ENCODE measurements around the gene HOXC10. TPM values are rescaled to one million over a fixed set of nuclear protein-coding genes. Genes with fewer than 3 reads are reported as not detected.

HOXC10 gene
- total RNA-seq, 2 experiments from 2014 or later = not detected

Small RNA genes within 50 kb of the gene (microRNA-seq; reads per million reads assigned to microRNA genes)
- gene MIR196A2 (ENCODE audit: borderline microRNAs expressed, borderline replicate concordance) (not detected), gene MIR615 (ENCODE audit: borderline microRNAs expressed, borderline replicate concordance) (not detected)

Other genes with a start within 250 kb of the HOXC10 start
- not detected for gene CISTR, start 233.2 kb upstream of the HOXC10 start, total RNA-seq
- gene HOXC13, start 46.3 kb upstream of the HOXC10 start, total RNA-seq = not detected
- not detected for gene HOXC12, start 30.2 kb upstream of the HOXC10 start, total RNA-seq
- not detected for gene HOXC11, start 12.0 kb upstream of the HOXC10 start, total RNA-seq
- gene HOTAIR, start 10.2 kb upstream of the HOXC10 start, total RNA-seq = not detected
- not detected for gene HOXC9, start 15.0 kb downstream of the HOXC10 start, total RNA-seq
- not detected for gene HOXC8, start 23.8 kb downstream of the HOXC10 start, total RNA-seq
- not detected for gene HOXC6, start 43.3 kb downstream of the HOXC10 start, total RNA-seq
- gene HOXC5, start 47.9 kb downstream of the HOXC10 start, total RNA-seq = not detected
- not detected for gene HOXC4, start 68.7 kb downstream of the HOXC10 start, total RNA-seq
- gene SMUG1, start 203.8 kb downstream of the HOXC10 start, total RNA-seq = 10 to 100 TPM; 24.3 to 27.8 TPM

Data from activated CD4-positive, alpha-beta T cell treated with anti-CD3 and anti-CD28 coated beads, Interleukin-2, amount 10 ng/mL, durations not matched to agents 7 days and 5 days (primary cell).